Cerebellar nuclear complex (tissue), 1 donor: ENCODE data around the gene ZFYVE27.

Experiments
- DNase-seq, 2 experiments: peaks; one replicate each; lab custom pipeline; 2025; lab: John Stamatoyannopoulos, UW

The ZFYVE27 gene

DNA sequence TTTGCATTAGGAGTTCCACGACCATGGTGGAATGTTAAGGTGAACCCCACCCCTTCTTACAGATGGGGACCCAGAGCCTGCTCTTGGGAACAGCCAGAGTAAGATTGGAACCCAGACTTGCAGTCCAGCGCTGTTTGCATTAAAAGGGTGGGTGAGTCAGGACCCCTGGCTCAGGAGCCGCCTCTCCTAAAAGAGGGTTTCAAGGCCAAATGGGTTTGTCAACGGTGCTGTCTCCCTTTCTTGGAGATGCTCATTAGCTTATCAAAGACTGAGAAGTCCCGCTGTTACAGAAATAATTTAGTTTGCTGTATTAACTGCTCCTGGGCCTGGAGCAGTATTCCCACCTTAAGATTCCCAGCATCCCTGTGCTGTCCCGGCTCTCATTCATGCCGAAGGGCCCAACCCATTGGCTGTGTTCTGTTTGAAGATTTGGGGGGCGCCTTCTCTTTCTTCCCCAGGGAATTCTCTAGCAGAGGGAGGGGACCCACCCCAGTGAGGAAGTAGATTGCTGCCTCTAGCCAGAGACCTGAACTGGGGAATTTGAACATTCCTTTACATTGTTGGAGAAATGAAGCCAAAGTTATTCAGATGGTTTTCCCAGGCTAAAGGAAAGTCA is 21.6 kb upstream of the ZFYVE27 start:
- no peak for DNase-seq

DNA sequence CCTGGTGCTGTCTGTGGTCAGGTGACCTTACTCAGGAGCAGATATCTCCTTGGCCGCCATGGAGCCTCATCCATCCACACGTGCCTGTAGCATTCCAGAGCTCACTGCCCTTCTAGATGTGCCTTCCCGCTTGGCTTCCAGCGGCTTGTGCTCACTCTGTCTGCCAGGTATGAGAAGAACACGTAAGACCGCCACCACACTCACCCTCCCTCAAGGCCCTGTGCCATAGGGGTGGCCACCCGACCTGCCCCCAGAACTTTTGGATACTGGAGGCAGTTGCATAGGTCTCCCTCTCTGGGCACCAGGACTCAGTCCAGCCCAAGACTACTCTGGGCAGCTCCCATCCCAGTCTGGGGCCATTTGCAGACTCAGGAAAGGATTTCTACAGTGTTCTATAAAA is 19.3 kb upstream of the ZFYVE27 start:
- DNase-seq, result no peak

DNA sequence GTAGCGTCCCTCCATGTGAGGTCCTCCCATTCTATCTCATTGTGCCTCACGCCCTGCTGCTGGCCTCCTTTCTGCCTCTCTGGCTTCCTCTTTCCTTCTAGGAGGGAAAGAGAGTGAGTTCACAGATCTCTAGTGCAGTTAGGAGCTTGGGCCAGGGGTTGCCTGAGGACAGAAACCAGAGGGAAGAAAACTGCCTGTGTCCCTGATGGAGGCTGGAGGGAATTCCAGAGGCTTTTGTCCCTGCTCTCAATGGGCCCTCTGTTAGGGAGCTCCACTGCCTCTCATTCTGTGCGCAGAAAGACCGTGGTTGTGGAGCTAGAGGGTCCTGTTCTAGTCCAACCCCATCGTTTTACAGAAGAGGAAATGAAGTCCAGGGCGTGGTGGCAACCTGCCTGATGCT is 18.8 kb upstream of the ZFYVE27 start:
- DNase-seq, result no peak

DNA sequence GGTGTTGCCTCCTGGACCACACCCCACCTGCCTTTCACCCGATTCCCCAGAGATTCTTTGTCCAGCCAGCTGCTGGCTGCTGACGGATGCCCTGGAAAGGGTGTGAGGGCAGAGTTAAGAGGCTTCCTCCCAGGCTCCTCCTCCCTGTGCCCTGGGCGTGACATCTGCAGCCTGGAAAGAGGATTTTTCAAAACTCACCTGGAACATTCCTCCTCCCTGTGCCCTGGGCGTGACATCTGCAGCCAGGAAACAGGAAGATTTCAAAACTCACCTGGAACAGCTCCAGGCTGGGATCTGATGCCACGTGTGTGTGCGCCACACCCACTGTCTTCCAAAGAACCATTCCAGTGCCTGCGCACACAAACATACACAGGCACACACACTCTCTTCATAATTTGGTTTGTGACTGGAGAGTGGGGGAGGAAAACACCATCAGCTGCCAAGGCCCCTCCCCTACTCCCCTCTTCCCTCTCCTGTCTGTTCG is 18.2 kb upstream of the ZFYVE27 start:
- no peak for DNase-seq

DNA sequence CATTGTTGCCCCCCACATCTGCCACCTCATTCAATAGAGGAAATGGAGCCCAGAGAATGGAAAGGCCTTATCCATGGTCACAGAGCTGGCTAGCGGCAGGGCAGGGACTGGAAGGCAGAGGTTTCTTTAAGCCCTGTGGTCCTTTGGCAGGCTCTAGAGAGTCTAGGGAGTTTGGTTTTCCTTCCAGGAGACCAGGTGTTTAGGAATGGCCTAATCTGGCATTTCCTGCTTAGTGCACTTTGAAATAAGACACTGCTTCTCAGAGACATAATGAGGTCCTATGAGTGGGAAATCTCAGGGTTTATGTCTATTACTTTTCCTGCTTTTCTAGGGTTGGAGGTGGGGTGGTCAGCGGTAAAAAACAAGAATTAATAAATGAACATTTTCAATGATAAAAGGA is 17.3 kb upstream of the ZFYVE27 start:
- no peak for DNase-seq

DNA sequence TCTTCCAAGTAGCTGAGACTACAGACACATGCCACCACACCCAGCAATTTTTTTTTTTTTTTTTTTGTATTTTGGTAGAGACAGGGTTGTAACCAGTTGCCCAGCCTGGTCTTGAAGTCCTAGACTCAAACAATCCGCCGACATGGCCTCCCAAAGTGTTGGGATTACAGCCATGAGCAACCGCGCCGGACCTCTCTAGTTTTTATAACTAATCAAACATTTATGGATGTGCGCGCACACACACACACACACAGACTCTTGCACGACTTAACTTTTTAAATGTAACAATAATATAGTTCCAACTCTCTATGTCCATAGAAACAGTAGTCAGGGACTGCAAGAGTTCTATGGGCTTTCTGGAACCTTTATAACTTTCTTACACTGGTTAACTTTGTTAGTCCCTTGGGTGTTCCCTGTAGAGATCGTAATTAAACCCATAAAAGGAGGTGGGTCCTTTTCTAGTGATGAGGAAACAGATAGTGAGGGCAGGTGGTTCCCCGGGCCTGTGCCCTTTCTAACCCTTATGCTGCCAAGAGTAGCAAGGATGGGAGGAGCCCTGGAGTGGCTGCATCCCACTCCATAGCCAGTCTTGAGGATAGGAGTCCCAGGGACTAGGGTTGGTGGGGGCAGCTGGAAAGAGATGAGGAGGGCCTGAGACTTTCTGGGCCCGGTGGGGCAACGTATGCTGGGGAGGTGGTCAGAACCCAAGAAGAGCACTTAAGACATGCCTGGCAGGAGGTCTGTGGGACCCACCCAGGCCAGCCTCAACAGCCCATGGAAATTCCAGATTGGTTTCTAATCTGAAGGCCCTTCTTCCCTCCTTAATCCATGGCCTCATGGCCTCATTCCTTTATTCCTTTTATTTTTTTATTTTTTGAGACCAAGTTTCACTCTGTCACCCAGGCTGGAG is 14.8 kb upstream of the ZFYVE27 start:
- DNase-seq, result no peak

DNA sequence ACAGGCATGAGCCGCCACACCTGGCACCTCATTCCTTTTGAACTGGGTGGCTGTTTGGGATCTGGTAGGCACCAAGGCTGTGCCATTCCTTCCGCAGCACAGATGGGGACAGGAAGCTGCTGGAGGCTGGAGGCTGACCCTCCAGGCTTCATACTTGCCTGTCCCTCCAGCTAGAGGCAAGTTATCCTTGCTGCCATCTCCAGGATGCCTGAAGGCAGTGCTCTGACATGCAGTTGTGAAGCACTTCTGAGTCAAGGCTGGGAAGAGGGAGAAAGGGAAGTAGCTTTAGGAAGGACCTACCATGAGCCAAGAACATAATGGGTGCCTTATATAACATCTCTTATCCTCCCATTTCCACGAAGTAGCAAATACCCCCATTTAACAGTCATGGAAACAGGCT is 13.9 kb upstream of the ZFYVE27 start:
- no peak for DNase-seq

DNA sequence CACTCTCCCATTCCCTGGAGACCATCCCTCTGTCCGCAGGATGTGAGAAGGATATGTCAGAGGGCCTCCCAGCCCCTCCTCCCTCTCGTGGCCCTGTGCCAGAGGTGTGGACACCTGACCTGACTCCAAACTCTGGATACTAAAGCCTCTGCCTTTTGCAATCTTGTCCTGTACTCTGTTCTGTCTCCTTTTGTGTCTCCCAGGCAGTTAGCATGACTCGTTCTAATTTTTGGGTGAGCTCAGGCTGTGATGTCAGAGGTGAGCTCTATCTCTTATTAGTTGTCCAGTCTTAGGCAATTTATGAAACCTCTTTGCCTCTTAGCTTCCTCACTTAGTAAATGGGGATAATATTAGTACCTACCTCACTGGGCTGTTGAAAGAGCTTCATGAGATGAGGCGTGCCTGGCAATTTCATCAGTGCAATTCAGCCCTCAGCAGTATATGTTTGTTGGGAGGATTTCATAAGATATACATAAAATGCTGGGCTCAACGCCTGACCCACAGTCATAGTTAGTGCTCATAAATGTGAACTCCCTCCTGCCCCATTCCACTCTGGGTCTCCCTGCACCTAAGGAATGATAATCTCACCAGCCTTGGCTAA is 12.5 kb upstream of the ZFYVE27 start:
- no peak for DNase-seq

DNA sequence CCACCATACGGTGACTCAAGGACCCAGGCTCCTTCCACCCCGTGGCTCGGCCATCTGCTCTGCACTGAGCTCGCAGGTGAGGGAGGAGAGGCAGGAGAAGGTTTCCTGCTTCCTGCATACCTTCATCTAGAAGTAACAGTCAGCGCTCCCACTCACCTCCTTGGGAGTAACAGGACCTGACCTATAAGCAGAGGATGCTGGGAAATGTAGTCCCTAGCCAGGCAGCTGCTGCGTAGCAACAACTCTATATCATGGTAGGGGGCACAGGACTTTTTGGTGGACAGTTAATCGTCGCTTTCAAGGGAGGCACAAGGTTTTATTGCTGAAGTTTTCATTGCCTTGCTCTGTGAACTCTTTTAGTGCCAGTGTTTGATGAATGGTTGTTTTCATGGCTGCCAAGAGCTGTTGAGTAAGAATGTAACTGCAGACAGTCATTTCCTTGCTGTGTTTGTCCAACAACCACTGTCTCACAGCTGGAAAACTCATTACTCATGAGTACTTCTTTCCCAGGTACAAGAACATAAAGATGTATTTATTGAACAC is 10.2 kb upstream of the ZFYVE27 start:
- DNase-seq, result no peak

DNA sequence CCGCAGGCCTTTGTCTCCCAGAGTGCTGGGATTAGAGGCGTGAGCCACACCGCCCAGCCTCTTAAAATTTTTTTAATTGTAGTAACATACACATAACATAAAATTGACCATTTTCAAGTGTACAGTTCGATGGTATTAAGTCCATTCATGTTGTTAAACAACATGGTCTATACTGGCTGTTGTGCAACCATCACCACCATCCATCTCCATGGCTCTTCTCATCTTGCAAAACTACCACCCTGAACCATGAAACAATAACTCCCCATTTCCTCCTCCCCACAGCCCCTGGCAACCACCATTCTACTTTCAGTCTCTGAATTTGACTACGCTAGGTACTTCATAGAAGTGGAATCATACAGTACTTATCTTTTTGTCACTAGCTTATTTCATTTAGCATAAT is 7.9 kb upstream of the ZFYVE27 start:
- DNase-seq, result no peak

DNA sequence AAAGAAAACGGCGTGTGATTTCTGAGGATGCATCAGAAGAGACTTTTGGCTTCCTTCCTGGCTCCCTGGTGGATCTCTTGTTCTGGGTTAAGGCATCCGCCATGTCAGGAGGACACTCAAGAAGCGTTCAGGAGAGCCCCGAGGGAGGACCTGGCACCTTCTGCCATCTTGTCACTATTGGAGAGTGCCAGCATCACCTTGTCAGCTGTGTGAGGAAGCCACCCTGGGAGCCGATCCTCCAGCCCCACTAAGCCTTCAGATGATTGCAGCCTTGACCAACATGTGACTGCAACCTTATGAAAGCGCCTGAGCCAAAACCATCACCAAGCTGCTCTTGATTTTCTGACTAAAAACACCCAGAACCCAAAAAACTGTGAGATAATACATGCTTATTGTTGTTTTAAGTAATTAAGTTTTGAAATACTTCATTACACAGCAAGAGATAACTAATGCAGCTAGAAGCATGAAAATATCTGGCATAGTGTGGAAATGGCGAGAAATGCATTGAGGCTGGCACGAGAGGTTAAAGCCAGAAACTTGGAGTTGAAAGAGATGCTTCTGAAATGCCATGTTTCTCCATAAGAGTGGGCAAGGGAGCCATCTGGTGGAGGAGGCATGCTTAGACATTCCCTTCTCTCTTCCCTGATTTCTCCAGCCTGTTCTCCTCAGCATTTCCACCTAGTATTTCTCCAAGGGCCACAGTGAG is 5.4 kb upstream of the ZFYVE27 start:
- peak in 1 of 2 experiments; percentile 64 for DNase-seq

DNA sequence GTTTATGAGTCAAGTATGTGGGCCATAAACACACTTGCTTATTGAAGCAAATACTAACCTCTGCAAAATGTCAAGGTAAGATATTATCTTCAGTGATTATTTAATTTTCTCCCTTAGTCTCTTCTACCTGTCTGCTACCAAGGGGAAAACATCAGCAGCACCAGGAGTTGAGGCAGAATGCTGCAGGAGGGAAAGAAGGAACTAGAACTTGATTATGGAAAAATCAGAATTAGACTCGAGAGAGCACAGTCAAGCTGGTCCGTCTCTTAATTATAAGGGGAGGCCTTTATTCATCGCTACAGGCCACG is 4.9 kb upstream of the ZFYVE27 start:
- DNase-seq, result no peak

DNA sequence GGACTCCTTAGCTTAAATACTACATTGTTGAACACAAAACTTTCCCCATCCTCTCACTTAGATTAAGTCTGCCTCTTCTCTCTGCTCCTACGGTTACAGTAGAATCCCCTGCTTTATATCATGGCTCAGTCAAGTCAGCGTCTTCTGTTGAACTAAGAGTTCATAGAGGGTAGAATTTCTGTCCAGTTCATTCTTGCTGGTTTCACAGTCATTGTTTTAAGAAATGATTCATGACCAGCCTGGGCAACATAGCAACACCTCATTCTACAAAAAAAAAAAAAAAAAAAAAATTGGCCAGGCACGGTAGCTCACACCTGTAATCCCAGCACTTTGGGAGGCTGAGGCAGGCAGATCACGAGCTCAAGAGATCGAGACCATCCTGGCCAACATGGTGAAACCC is 3.7 kb upstream of the ZFYVE27 start:
- DNase-seq, result no peak

DNA sequence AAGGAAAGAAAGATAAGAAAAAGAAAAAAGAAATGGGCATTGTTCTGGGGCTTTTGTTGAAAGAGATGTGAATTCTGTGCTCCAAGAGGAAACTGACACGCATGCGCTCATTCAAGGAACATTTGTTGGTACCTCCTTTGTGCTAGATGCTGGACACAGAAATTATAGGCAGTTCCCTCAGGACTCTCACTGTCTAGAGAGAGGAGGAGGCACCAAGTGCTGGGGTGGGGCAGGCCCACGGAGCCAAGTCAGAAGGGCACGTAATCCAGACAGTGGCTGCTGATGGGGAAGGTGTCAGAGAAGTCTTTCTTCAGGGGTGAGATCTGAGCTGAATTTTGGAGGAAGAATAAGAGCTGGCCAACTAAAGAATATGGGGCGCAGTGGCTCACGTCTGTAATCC is 2.9 kb upstream of the ZFYVE27 start:
- no peak for DNase-seq

DNA sequence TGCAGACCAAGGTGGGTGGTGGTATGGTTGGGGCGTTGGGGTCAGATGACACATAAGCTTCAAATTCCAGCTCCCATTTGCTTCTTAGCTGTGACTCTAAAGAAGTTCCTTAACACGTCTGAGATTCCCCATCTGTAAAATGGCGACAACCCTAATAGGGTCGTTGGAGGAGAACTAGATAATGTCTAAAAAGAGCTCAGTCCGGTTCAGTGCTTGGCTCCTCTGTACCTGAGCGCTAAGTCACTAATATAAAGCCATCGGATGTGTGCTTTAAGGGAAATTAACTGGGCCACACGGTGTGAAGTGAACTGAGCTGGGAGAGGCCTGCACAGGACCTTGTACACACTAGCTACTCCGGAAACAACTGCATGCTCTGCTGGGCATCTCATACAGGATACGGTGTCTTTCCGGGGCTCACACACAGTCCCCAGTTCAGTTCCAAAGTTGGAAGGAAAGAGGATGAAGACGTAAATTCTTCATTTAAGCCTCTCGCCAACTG is 476 bp upstream of the ZFYVE27 start:
- no peak for DNase-seq

DNA sequence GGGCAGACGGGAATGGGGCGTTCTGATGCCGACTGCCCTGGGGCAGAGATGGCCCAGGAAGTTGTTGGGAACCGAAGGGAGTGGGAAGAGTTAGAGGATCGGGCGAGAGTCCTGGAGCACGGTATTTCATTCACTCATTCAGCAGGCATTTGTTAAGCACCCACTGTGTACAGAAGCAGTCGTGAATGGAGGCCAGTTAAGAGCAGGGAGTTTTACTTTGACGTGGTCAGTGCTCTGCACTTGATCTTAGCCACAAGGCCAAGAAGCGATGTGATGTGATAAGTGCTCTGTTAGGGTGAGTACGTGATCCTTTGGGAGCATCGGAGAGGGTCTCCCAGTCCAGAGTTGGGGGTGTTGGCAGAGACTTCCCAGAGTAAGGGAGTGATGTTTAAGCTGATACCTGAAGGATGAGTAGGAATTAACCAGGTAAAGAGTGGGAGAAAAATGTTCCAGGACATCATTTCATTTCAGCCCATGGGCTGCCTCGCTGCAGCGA is 890 bp downstream of the ZFYVE27 start:
- DNase-seq, result no peak

DNA sequence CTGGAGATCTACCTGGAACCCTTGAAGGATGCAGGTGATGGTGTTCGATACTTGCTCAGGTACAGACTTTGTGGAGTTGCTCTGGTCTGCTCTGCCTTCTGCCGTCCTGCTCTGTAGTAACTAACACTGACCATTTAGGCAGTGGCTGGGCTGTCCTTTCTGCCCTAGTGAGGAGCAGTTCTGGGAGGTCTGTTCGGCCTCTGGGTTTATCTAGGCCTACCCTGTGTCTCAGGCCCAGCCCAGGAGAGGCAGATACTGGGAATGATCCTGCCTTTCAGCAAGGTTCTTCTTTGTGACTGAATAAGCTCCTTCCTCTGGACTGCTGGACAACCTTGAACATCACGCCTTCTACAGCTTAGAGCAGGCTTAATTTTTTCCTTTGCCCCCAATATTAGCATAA is 1.7 kb downstream of the ZFYVE27 start:
- DNase-seq, result no peak

DNA sequence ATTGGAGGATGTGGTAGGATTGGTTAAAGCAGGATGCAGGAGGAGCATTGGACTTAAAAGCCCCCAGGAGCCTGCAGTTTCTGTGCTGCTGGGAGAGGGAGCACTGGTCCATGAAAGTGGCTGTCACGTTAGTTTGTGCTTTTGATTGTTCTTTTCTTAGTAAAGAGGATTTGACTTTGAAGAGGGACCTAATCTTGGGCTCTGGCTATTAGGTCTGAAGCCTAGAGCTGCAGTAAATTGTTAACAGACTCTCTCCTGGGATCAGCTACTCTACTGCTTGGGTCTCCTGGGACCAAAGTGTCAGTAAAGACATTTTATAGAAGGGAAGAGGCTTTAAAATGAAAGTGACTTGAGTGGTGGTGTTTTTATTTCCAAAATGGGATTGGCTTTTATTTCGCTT is 3.7 kb downstream of the ZFYVE27 start:
- no peak for DNase-seq

DNA sequence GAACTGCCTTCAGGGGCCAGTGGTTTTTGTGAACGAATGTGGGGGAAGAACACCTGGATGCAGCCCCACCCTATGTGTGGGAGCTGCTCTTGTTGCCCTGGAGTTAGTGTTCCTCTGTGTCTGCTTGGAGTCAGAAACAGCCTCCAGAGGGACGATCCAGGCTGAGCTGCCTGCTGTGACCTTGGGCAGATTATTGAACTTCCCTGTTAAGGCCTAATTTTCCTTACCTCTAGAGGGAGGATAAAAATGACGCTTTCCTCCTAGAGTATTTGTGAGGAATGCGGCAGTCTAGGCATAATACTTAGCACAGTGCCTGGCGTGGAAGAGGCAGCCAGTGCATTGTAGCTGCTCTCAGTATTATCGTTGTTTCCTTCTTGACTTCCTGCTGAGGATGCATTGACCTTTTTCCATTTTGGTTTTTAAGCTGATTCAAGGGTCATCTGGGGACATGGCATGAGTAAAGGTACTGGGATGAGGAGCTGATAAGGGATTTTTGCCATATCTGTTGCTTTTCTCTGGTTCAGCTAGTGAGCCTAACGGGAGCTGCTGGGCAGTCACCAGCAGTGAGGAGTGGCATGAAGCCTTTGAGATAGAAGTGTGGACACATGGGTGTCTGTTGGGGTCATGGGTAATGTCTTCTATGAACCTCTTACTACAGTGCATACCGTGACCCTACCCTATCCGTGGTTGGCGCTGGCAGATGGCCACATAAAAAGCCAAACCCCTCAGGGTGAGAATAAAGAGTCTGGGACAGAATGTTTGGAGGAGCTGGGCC is 6.4 kb downstream of the ZFYVE27 start:
- DNase-seq, result no peak

DNA sequence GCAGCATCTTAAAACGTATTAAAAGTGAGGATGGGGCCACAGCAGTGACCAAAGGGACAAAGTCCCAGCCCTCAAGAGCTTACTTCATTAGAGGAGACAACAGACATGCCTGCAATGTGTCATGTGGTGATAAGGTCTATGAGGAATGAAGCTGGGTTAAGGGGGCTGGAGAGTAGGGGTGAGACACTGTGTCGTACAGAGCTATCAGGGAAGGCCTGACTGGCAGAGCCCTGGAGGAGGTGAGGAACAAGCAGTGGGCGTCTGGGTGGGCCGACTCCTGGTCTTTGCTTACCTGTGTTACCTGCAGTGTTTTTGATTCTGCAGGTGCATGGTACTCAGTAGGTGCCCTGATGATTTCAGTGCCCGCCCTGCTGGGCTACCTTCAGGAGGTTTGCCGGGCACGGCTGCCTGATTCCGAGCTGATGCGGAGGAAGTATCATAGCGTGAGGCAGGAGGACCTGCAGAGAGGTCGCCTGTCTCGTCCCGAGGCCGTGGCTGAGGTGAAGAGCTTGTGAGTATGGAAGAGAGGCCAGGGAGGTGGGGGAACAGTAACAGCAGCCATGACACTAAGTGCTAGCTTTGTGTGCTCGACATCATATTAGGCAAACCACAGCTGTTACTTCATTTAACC is 7.6 kb downstream of the ZFYVE27 start:
- no peak for DNase-seq

DNA sequence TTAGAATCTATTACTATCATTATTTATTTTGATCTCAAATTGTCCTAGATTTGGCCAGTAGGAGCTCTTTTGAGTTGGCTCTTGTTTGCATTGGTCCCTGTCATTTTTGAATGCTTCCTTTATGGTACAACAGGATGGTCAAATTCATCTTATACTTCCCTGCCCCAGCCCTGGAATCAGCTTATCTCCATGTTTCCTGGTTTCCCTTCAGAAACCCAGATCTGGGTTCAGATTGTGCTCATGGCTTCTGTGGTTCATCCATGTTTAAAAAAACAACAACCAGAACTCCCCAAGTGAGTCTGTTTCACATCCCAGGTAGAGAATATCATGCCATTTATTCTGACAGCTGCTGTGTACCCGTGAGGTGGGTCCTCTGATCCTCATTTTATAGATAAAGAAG is 10.6 kb downstream of the ZFYVE27 start:
- no peak for DNase-seq
